HEK293T (cell line): ENCODE data around the gene LTB4R2.

Source experiments
- ARNT ChIP-seq: fragments of 450-650 bp; IDR thresholded peaks from 2 replicates; pipeline ENCODE4 v1.6.1; 2017; ENCODE audit warnings: mild to moderate bottlenecking
- BHLHE40 ChIP-seq: fragments of 450-650 bp; IDR thresholded peaks from 2 replicates; pipeline ENCODE4 v1.6.1; 2016; ENCODE audit warnings: mild to moderate bottlenecking, moderate library complexity, borderline replicate concordance
- ELF4 ChIP-seq: fragments of 450-650 bp; IDR thresholded peaks from 2 replicates; pipeline ENCODE4 v1.6.1; 2017; ENCODE audit warnings: antibody characterized with exemption
- FOXA1 ChIP-seq: fragments of 450-650 bp; IDR thresholded peaks from 2 replicates; pipeline ENCODE4 v1.6.1; 2016; ENCODE audit warnings: mild to moderate bottlenecking
- FOXK2 ChIP-seq: fragments of 450-650 bp; IDR thresholded peaks from 2 replicates; pipeline ENCODE4 v1.6.1; 2016; ENCODE audit warnings: mild to moderate bottlenecking
- FOXM1 ChIP-seq: fragments of 450-650 bp; IDR thresholded peaks from 2 replicates; pipeline ENCODE4 v1.6.1; 2017; ENCODE audit warnings: mild to moderate bottlenecking, borderline replicate concordance
- HDGF ChIP-seq: fragments of 450-650 bp; IDR thresholded peaks from 2 replicates; pipeline ENCODE4 v1.6.1; 2017; ENCODE audit warnings: antibody characterized with exemption, borderline replicate concordance
- L3MBTL2 ChIP-seq: fragments of 450-650 bp; conservative IDR thresholded peaks from 2 replicates; pipeline ENCODE4 v1.6.1; 2016; ENCODE audit warnings: mild to moderate bottlenecking
- PKNOX1 ChIP-seq: fragments of 450-650 bp; IDR thresholded peaks from 2 replicates; pipeline ENCODE4 v1.6.1; 2016
- SP1 ChIP-seq: fragments of 450-650 bp; IDR thresholded peaks from 2 replicates; pipeline ENCODE4 v1.6.1; 2017
- SUZ12 ChIP-seq: fragments of 450-650 bp; IDR thresholded peaks from 2 replicates; pipeline ENCODE4 v1.6.1; 2016; ENCODE audit warnings: mild to moderate bottlenecking
- ZNF384 ChIP-seq: fragments of 450-650 bp; IDR thresholded peaks from 2 replicates; pipeline ENCODE4 v1.6.1; 2016

DNA sequence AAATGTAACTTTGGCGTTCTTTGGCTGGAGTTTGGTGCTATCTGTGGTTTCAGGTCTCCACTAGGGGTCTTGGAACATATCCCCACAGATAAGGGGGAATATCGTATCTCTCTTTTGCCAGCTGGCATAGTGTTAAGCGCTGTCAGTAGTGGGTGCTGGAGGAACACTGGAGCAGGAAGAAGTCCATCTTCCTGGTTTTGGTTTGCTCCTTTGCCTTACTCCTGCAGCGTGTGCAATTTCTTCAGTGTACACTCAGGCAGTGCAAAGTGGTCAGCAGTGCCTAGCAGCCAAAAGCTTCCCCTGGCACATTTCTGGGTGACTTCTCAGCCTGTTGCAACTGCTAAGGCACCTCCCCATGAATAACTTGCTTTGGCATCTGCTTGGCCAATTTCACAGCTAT is 41.6 kb downstream of the LTB4R2 start:
- TF ChIP-seq FOXK2 (no peak), HDGF (no peak), SP1 (no peak), PKNOX1 (no peak), SUZ12 (no peak), L3MBTL2 (no peak), ELF4 (no peak), BHLHE40 (no peak), FOXM1 (no peak), ARNT (no peak), FOXA1 (no peak), ZNF384 (no peak)
